HEK293 (cell line): Measurements from ENCODE around the gene GMIP.
A peak's percentile ranks its signal among the peaks of the same experiment; 100 is the strongest.
"Not testable (repeated sequence)": the region's sequence is repeated elsewhere in the genome, so short reads cannot be mapped to it uniquely, and the experiment has no call there.

ENCODE experiments used
- CTCF ChIA-PET: fragments of 350-600 bp; formaldehyde crosslinking; extraction: SDS; loops from one replicate; lab custom pipeline; 2021; ENCODE audit warnings: antibody characterized with exemption; lab: Yijun Ruan, JAX
- POLR2A ChIA-PET: fragments of 300-600 bp; formaldehyde crosslinking; extraction: SDS; loops from one replicate; lab custom pipeline; 2020; ENCODE audit warnings: antibody characterized with exemption, inconsistent platforms; lab: Yijun Ruan, JAX
- H3K27ac ChIP-seq: fragments of 200-500 bp; sonication (Bioruptor generic); 2 replicates; pipeline ENCODE4 v1.5.1; 2014; ENCODE audit warnings: low read depth, low read length, control low read depth, inconsistent platforms; ENCODE audit errors: extremely low read depth
- H3K36me3 ChIP-seq, 2 experiments: fragments of 200-500 bp in 1 of 2; sonication (Bioruptor generic) in 1 of 2; 1 replicate in 1 of 2; 2 replicates in 1 of 2; pipeline ENCODE4 v1.5.1; 2014 to 2017; ENCODE audit warnings: inconsistent platforms in 2 of 2, low read length in 2 of 2; ENCODE audit not compliant: control insufficient read depth in 2 of 2, insufficient read depth in 1 of 2
- H3K4me1 ChIP-seq: fragments of 200-500 bp; sonication (Bioruptor generic); 2 replicates; pipeline ENCODE4 v1.5.1; 2014; ENCODE audit warnings: mild to moderate bottlenecking, low read length, inconsistent platforms; ENCODE audit not compliant: control insufficient read depth, insufficient read depth
- H3K4me3 ChIP-seq: 2 replicates; pipeline ENCODE4 v1.5.1; 2011; ENCODE audit warnings: low read depth, mild to moderate bottlenecking, control low read depth, low read length, moderate library complexity
- H3K9me3 ChIP-seq: fragments of 200-500 bp; sonication (Bioruptor generic); 2 replicates; pipeline ENCODE4 v1.5.1; 2014; ENCODE audit warnings: low read depth, low read length, inconsistent platforms; ENCODE audit not compliant: control insufficient read depth, insufficient read depth
- BCL11A ChIP-seq: fragments of 450-650 bp; formaldehyde crosslinking; IDR thresholded peaks from 2 replicates; pipeline ENCODE4 v1.5.1; 2016; ENCODE audit warnings: low read depth, missing biosample characterization, missing genetic modification characterization
- MEIS1 ChIP-seq: sonication (generic); formaldehyde crosslinking; IDR thresholded peaks from 2 replicates; pipeline ENCODE4 v1.8.1; 2022; ENCODE audit warnings: missing genetic modification reagents, mild to moderate bottlenecking, borderline replicate concordance
- MZF1 ChIP-seq: fragments of 450-650 bp; formaldehyde crosslinking; IDR thresholded peaks from 2 replicates; pipeline ENCODE4 v1.5.1; 2017; ENCODE audit warnings: missing biosample characterization, missing genetic modification characterization, borderline replicate concordance
- ZBTB10 ChIP-seq: fragments of 450-650 bp; formaldehyde crosslinking; IDR thresholded peaks from 2 replicates; pipeline ENCODE4 v1.5.1; 2016; ENCODE audit warnings: missing biosample characterization, missing genetic modification characterization
- ZBTB11 ChIP-seq: fragments of 450-650 bp; formaldehyde crosslinking; conservative IDR thresholded peaks from 2 replicates; pipeline ENCODE4 v1.5.1; 2016; ENCODE audit warnings: low read depth, missing biosample characterization, missing genetic modification characterization
- ZBTB17 ChIP-seq: fragments of 450-650 bp; formaldehyde crosslinking; IDR thresholded peaks from 2 replicates; pipeline ENCODE4 v1.5.1; 2016; ENCODE audit warnings: missing biosample characterization, missing genetic modification characterization
- ZIC2 ChIP-seq: fragments of 450-650 bp; formaldehyde crosslinking; IDR thresholded peaks from 2 replicates; pipeline ENCODE4 v1.5.1; 2016; ENCODE audit warnings: missing biosample characterization, missing genetic modification characterization
- ZNF2 ChIP-seq: fragments of 450-650 bp; formaldehyde crosslinking; IDR thresholded peaks from 2 replicates; pipeline ENCODE4 v1.5.1; 2016; ENCODE audit warnings: missing biosample characterization, missing genetic modification characterization
- ZNF280D ChIP-seq: fragments of 450-650 bp; formaldehyde crosslinking; IDR thresholded peaks from 2 replicates; pipeline ENCODE4 v1.5.1; 2016; ENCODE audit warnings: missing biosample characterization, missing genetic modification characterization
- ZNF335 ChIP-seq: fragments of 450-650 bp; formaldehyde crosslinking; conservative IDR thresholded peaks from 2 replicates; pipeline ENCODE4 v1.5.1; 2016; ENCODE audit warnings: missing biosample characterization, missing genetic modification characterization
- ZNF513 ChIP-seq: fragments of 450-650 bp; IDR thresholded peaks from 2 replicates; pipeline ENCODE4 v1.5.1; 2018; ENCODE audit warnings: missing biosample characterization, missing genetic modification characterization
- ZNF521 ChIP-seq: fragments of 450-650 bp; formaldehyde crosslinking; IDR thresholded peaks from 2 replicates; pipeline ENCODE4 v1.5.1; 2017; ENCODE audit warnings: missing biosample characterization, mild to moderate bottlenecking, missing genetic modification characterization
- ZNF626 ChIP-seq: fragments of 450-650 bp; sonication (Bioruptor Pico); formaldehyde crosslinking; IDR thresholded peaks from 2 replicates; pipeline ENCODE4 v1.5.1; 2018; ENCODE audit warnings: missing biosample characterization, missing genetic modification characterization, inconsistent platforms
- ZNF654 ChIP-seq: fragments of 450-650 bp; formaldehyde crosslinking; IDR thresholded peaks from 2 replicates; pipeline ENCODE4 v1.5.1; 2016; ENCODE audit warnings: low read depth, missing biosample characterization, missing genetic modification characterization
- ZNF658 ChIP-seq: fragments of 450-650 bp; formaldehyde crosslinking; IDR thresholded peaks from 2 replicates; pipeline ENCODE4; 2016; ENCODE audit warnings: missing biosample characterization, missing genetic modification characterization
- ZNF664 ChIP-seq: fragments of 450-650 bp; formaldehyde crosslinking; IDR thresholded peaks from 2 replicates; pipeline ENCODE4 v1.5.1; 2016; ENCODE audit warnings: missing biosample characterization, missing genetic modification characterization
- ZNF677 ChIP-seq: fragments of 450-650 bp; IDR thresholded peaks from 2 replicates; pipeline ENCODE4 v1.5.0; 2018; ENCODE audit warnings: missing biosample characterization, mild to moderate bottlenecking, missing genetic modification characterization, moderate library complexity
- ZSCAN16 ChIP-seq: fragments of 450-650 bp; formaldehyde crosslinking; IDR thresholded peaks from 2 replicates; pipeline ENCODE4 v1.5.1; 2016; ENCODE audit warnings: missing biosample characterization, missing genetic modification characterization

Gene GMIP

GRCh38 chr19:19643158-19644053 lies at the start of gene GMIP (continued):
- no peak for TF ChIP-seq ZNF280D (tag by site-specific recombination)
- no peak for TF ChIP-seq ZBTB17 (tag by site-specific recombination)
- TF ChIP-seq ZNF664 (tag by site-specific recombination): no peak
- TF ChIP-seq ZBTB11 (tag by site-specific recombination): 0 out of 2 replicates have a peak, but pooled peaks have one; percentile 14
- no peak for TF ChIP-seq ZSCAN16 (tag by site-specific recombination)
- no peak for TF ChIP-seq ZNF513 (tag by site-specific recombination)
- TF ChIP-seq ZNF335: peak; percentile 89
- peak; percentile 58; the same call in 1 of the 2 replicates for TF ChIP-seq BCL11A (tag by site-specific recombination)
- TF ChIP-seq ZNF654 (tag by site-specific recombination): peak; percentile 54

- no peaks in the 10 kb centered on the region for H3K9me3 ChIP-seq
- ChIA-PET CTCF (no interaction called here), POLR2A (interaction anchor here (0.6 kb wide), 1 partner anchor 20 kb away, joined by 3 read pairs; no protein-coding TSS in a partner anchor)
- no peaks in the 10 kb centered on the region for H3K4me1 ChIP-seq
- TF ChIP-seq MEIS1: no peak
- TF ChIP-seq ZNF626: no peak
- TF ChIP-seq ZNF658 (tag by site-specific recombination): no peak
- TF ChIP-seq ZIC2 (tag by site-specific recombination): no peak
- no peak for TF ChIP-seq MZF1
- no peak for TF ChIP-seq ZNF2 (tag by site-specific recombination)
- TF ChIP-seq ZNF521 (tag by site-specific recombination): no peak
- no peak for TF ChIP-seq ZBTB10 (tag by site-specific recombination)
- no peak for TF ChIP-seq ZNF677 (tag by site-specific recombination)
- no peak overlapping the region for H3K4me3 ChIP-seq
- no peaks in the 10 kb centered on the region for H3K36me3 ChIP-seq
- no peak overlapping the region for H3K27ac ChIP-seq
Measured at GRCh38 chr19:19691683-19692082, 48.2 kb upstream of the GMIP start.

- POLR2A ChIA-PET, H3K27ac ChIP-seq, CTCF ChIA-PET, H3K36me3 ChIP-seq, H3K9me3 ChIP-seq, H3K4me3 ChIP-seq, H3K4me1 ChIP-seq: not testable (repeated sequence)
Measured at GRCh38 chr19:19689023-19689422, 45.6 kb upstream of the GMIP start.
